PFSK-1 (cell line): Measurements from ENCODE around the gene TLR6.

ENCODE experiments used
- FOXP2 ChIP-seq: optimal IDR thresholded peaks from 2 replicates; pipeline ENCODE3; 2011; ENCODE audit warnings: borderline replicate concordance, control low read depth, inconsistent platforms; ENCODE audit not compliant: insufficient read depth; ENCODE audit errors: extremely low read length, extremely low read depth
- POLR2AphosphoS5 ChIP-seq: IDR thresholded peaks from 2 replicates; pipeline ENCODE4 v1.6.1; 2012; ENCODE audit warnings: low read depth, mild to moderate bottlenecking, control low read depth, low read length, moderate library complexity
- SIN3A ChIP-seq: IDR thresholded peaks from 2 replicates; pipeline ENCODE4 v1.6.1; 2012; ENCODE audit warnings: mild to moderate bottlenecking, low read length, moderate library complexity, borderline replicate concordance; ENCODE audit not compliant: insufficient read depth
- TAF1 ChIP-seq: IDR thresholded peaks from 2 replicates; pipeline ENCODE4 v1.6.1; 2012; ENCODE audit warnings: low read length, control low read depth, borderline replicate concordance; ENCODE audit not compliant: insufficient read depth
- TF ChIP-seq, protein P1 (sequence below), 2 experiments: IDR thresholded peaks; 2 replicates each; pipeline versions ENCODE4 v1.6.1 to v1.8.0; 2011 to 2012; ENCODE audit warnings: low read depth in 2 of 2, low read length in 2 of 2, control low read depth in 1 of 2, inconsistent platforms in 1 of 2, mild to moderate bottlenecking in 1 of 2, moderate library complexity in 1 of 2; ENCODE audit not compliant: insufficient read depth in 1 of 2

The TLR6 gene

DNA sequence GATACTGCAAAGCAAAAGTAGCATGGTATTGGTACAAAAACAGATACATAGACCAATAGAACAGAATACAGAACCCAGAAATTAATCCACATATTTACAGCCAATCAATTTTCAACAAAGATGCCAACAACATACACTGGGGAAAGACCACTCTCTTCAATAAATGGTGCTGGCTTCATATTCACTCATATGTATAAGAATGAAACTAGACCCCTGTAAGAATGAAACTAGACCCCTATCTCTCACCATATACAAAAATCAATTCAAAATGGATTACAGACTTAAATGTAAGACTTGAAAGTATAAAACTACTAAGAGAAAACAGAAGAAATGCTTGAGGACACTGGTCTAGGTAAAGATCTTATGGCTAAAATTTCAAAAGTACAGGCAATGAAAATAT lies 19.3 kb downstream of the TLR6 start:
- TF ChIP-seq TAF1 (no peak), POLR2AphosphoS5 (no peak), FOXP2 (no peak), SIN3A (no peak)
- TF ChIP-seq, protein P1, sequence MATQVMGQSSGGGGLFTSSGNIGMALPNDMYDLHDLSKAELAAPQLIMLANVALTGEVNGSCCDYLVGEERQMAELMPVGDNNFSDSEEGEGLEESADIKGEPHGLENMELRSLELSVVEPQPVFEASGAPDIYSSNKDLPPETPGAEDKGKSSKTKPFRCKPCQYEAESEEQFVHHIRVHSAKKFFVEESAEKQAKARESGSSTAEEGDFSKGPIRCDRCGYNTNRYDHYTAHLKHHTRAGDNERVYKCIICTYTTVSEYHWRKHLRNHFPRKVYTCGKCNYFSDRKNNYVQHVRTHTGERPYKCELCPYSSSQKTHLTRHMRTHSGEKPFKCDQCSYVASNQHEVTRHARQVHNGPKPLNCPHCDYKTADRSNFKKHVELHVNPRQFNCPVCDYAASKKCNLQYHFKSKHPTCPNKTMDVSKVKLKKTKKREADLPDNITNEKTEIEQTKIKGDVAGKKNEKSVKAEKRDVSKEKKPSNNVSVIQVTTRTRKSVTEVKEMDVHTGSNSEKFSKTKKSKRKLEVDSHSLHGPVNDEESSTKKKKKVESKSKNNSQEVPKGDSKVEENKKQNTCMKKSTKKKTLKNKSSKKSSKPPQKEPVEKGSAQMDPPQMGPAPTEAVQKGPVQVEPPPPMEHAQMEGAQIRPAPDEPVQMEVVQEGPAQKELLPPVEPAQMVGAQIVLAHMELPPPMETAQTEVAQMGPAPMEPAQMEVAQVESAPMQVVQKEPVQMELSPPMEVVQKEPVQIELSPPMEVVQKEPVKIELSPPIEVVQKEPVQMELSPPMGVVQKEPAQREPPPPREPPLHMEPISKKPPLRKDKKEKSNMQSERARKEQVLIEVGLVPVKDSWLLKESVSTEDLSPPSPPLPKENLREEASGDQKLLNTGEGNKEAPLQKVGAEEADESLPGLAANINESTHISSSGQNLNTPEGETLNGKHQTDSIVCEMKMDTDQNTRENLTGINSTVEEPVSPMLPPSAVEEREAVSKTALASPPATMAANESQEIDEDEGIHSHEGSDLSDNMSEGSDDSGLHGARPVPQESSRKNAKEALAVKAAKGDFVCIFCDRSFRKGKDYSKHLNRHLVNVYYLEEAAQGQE (IDR thresholded peaks at IDR 0.05; ENCODE audit: insufficient read depth in 1 of 2, low read depth in 2 of 2, low read length in 2 of 2), result no peak

DNA sequence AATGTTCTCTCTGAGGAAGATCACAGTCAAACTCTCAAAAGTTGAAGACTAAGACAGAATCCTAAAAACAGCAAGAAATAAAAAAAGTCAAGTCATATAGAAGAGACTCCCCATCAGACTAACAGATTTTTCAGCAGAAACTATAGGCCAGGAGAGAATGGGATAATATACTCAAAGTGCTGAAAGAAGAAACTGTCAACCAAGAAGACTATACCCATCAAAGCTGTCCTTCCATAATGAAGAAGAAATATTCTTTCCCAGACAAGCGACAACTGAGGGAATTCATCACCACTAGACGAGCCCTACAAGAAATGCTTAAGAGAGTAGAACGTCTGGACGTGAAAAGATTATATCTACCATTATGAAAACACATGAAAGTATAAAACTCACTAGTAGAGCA lies 22.0 kb downstream of the TLR6 start:
- no peak for TF ChIP-seq SIN3A
- TF ChIP-seq POLR2AphosphoS5, result no peak

DNA sequence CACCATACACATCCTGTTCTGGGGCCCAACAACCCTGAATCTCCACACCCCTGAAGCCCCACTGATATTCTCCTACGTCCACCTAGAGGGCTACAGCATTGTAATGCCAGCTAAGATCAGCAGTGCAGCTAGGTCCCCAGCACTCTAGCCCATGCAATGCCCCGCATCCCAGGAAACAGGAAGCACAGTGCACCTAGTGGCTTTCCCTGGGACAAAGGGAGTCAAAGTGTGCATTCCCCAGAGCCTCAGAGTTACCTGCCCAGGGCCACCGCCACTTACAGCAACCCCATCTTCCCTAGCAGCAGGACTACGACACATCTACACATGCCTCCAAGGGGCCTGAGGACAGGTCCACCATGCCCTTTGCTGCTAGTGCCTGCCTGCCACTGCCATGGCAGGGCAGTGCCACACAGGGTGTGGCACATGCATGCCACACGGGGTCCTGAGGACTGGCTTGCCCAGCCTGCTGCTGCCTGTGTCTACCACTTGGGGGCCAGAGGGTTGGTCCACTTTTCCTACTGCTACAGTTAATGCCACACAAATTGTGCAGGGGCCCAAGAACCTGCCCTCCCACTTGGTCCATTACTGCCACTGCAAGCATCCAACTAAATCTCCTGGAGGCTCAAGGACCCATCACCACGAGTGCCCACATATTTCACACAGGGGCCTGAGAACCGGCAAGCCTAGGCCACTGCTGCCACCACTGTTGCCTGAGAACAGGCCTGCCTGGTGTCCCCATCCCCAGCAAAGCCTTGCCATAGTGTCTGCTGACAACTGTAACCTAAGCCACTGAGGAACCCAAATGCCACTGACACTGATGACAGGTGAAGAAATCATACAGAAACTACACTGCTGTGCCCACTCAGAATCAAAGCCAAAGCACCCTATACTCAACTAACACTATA lies 23.7 kb downstream of the TLR6 start:
- TF ChIP-seq POLR2AphosphoS5 (no peak), TAF1 (no peak), FOXP2 (no peak), SIN3A (no peak)
- TF ChIP-seq, protein P1 (IDR thresholded peaks at IDR 0.05; ENCODE audit: insufficient read depth in 1 of 2, low read depth in 2 of 2, low read length in 2 of 2), result no peak

DNA sequence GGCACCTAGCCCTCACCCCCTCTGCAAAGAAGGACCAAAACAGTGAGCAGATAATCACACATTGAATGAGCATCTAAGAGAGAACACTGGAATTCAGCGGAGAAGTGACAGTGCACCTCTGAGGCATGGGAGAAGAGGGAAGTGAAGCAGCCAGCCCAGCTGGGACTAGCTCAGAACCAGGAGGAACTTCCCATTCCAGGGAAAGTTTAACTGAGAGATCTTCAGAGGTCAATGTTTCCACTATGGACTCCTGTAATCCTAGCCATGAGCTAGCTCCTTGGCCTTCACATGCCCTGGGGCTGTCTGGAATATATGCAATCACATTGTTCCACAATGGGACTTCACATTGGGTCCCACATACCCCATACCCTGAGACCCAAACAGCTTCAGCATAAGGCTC lies 24.4 kb downstream of the TLR6 start:
- TF ChIP-seq, protein P1 (IDR thresholded peaks at IDR 0.05; ENCODE audit: insufficient read depth in 1 of 2, low read depth in 2 of 2, low read length in 2 of 2), result no peak
- TF ChIP-seq FOXP2, result no peak
- TF ChIP-seq TAF1, result no peak
- no peak for TF ChIP-seq SIN3A
- TF ChIP-seq POLR2AphosphoS5, result no peak

DNA sequence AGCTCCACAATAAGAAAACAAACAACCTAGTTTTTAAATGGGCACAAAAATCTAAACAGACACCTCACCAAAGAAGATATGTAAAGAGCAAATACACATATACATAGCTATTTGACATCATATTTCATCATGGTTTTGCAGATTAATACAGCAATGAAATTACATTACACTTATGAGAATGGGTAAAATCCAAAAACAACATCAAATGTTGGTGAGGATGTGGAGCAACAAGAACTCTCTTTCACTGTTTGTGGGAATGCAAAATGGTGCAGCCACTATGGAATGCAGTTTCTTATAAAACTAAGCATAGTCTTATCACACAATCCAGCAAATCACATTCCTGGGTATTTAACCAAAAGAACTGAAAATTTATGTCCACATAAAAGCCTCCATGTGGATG lies 25.0 kb downstream of the TLR6 start:
- TF ChIP-seq POLR2AphosphoS5, result no peak
- no peak for TF ChIP-seq TAF1
- TF ChIP-seq FOXP2, result no peak
- TF ChIP-seq, protein P1 (IDR thresholded peaks at IDR 0.05; ENCODE audit: insufficient read depth in 1 of 2, low read depth in 2 of 2, low read length in 2 of 2), result no peak
- TF ChIP-seq SIN3A, result no peak
